K562 (cell line): ENCODE results near the gene XAB2. TPM values are rescaled to one million over a fixed set of nuclear protein-coding genes. Genes with fewer than 3 reads are reported as not detected.
A peak's percentile ranks its signal among the peaks of the same experiment; 100 is the strongest.

Source experiments
- ATAC-seq: fragments of 200-7000 bp; cut with Tn5 transposase; 3 replicates; pipeline ENCODE4 v1.9.1; 2020; ENCODE audit warnings: moderate library complexity
- BruUV-seq: library from RNA; stranded (reverse); fragments of 400-500 nt; replicated peaks from 2 replicates; lab custom pipeline; 2021; lab: Mats Ljungman, UMichigan
- CTCF ChIA-PET: fragments of 300-600 bp; formaldehyde crosslinking; extraction: SDS; loops from one replicate; lab custom pipeline; 2021; ENCODE audit warnings: low intra/inter-chr PET ratio; lab: Yijun Ruan, JAX
- POLR2A ChIA-PET: fragments of 300-600, 350-650 bp; sonication (Branson Sonifier 250); formaldehyde crosslinking; extraction: SDS; loops from one replicate; lab custom pipeline; 2021; ENCODE audit warnings: antibody characterized with exemption, inconsistent platforms; lab: Yijun Ruan, JAX
- DNase-seq, 4 experiments: peaks; one replicate each; pipeline versions ENCODE4 v3.0.0 to v3.0.0-alpha.2; 2011 to 2018; ENCODE audit warnings: low spot score in 3 of 4, mixed read lengths in 3 of 4; ENCODE audit errors: extremely low read depth in 1 of 4
- FAIRE-seq: peaks from 2 replicates; lab custom pipeline; 2011; peaks lifted over from hg19 to GRCh38; lab: Jason Lieb, UNC
- H2AFZ ChIP-seq: 2 replicates; pipeline ENCODE4 v1.6.0; 2011; ENCODE audit warnings: low read depth, low read length, control low read depth, inconsistent platforms
- H3K27ac ChIP-seq: fragments of 200-600 bp; 3 replicates; pipeline ENCODE4 v1.8.0; 2011; ENCODE audit warnings: low read depth, mild to moderate bottlenecking, control low read depth, inconsistent platforms, low read length, moderate library complexity, mixed read lengths; ENCODE audit errors: extremely low read depth
- H3K27me3 ChIP-seq, 2 experiments: fragments of 300-600 bp in 1 of 2; 2 replicates in 1 of 2; 3 replicates in 1 of 2; pipeline versions ENCODE4 v1.6.0 to v1.8.0; 2011; ENCODE audit warnings: inconsistent platforms in 2 of 2, low read length in 2 of 2, mild to moderate bottlenecking in 1 of 2, mixed read lengths in 1 of 2, moderate library complexity in 1 of 2; ENCODE audit not compliant: control insufficient read depth in 2 of 2, insufficient read depth in 2 of 2
- H3K36me3 ChIP-seq: fragments of 300-600 bp; 3 replicates; pipeline ENCODE4 v1.8.0; 2011; ENCODE audit warnings: mild to moderate bottlenecking, low read length, inconsistent platforms; ENCODE audit not compliant: control insufficient read depth, insufficient read depth
- H3K4me1 ChIP-seq, 2 experiments: fragments of 200-600 bp in 1 of 2; replicated peaks in 1 of 2; 2 replicates in 1 of 2; 3 replicates in 1 of 2; pipeline versions ENCODE4 v1.5.1 to v1.8.0; 2011; ENCODE audit warnings: inconsistent platforms in 2 of 2, low read length in 2 of 2, mild to moderate bottlenecking in 1 of 2, mixed read lengths in 1 of 2, moderate library complexity in 1 of 2; ENCODE audit not compliant: control insufficient read depth in 2 of 2, insufficient read depth in 2 of 2
- H3K4me2 ChIP-seq: 2 replicates; pipeline ENCODE4 v1.6.1; 2011; ENCODE audit warnings: low read length, control low read depth, inconsistent platforms, mixed read lengths; ENCODE audit not compliant: insufficient read depth
- H3K4me3 ChIP-seq: fragments of 200-600 bp; sonication (generic), shearing (Covaris generic); 2 replicates; pipeline ENCODE4 v1.5.1; 2016; ENCODE audit warnings: control low read depth, inconsistent platforms
- H3K79me2 ChIP-seq: fragments of 200-600 bp; 3 replicates; pipeline ENCODE4 v1.8.0; 2011; ENCODE audit warnings: low read length, inconsistent platforms; ENCODE audit not compliant: control insufficient read depth, insufficient read depth
- H3K9ac ChIP-seq, 2 experiments: 2 replicates each; pipeline versions ENCODE4 v1.6.0 to v1.6.1; 2011; ENCODE audit warnings: low read depth in 2 of 2, low read length in 2 of 2, control low read depth in 1 of 2, inconsistent platforms in 1 of 2, mild to moderate bottlenecking in 1 of 2, mixed read lengths in 1 of 2; ENCODE audit not compliant: insufficient read depth in 1 of 2
- H3K9me1 ChIP-seq: one replicate; pipeline ENCODE4 v1.6.0; 2011; ENCODE audit warnings: inconsistent platforms, mild to moderate bottlenecking, low read length, moderate library complexity; ENCODE audit not compliant: control insufficient read depth, insufficient read depth
- H3K9me3 ChIP-seq: replicated peaks from 2 replicates; pipeline ENCODE4 v1.5.1; 2011; ENCODE audit warnings: low read depth, low read length, inconsistent platforms; ENCODE audit not compliant: control insufficient read depth, insufficient read depth
- H4K20me1 ChIP-seq: replicated peaks from 2 replicates; pipeline ENCODE4 v1.6.1; 2011; ENCODE audit warnings: low read length, inconsistent platforms, mixed read lengths; ENCODE audit not compliant: control insufficient read depth, insufficient read depth
- ETV5 ChIP-seq: sonication (generic); formaldehyde crosslinking; IDR thresholded peaks from 2 replicates; pipeline ENCODE4 v1.4.0; 2020; ENCODE audit warnings: low read depth, mild to moderate bottlenecking, missing genetic modification reagents
- GTF2F1 ChIP-seq: IDR thresholded peaks from 2 replicates; pipeline ENCODE4 v1.6.1; 2011; ENCODE audit warnings: low read depth, low read length, improper control_type of control experiment
- HCFC1 ChIP-seq: IDR thresholded peaks from 2 replicates; pipeline ENCODE4 v1.6.1; 2012; ENCODE audit warnings: low read depth, low read length, improper control_type of control experiment
- KDM2B ChIP-seq: fragments of 250-450 bp; sonication (Bioruptor Pico); IDR thresholded peaks from 2 replicates; pipeline ENCODE4 v1.8.0; 2021; ENCODE audit warnings: mild to moderate bottlenecking, moderate library complexity
- NFIX ChIP-seq: fragments of 250-450 bp; sonication (Bioruptor Pico); IDR thresholded peaks from 2 replicates; pipeline ENCODE4 v1.4.0; 2020; ENCODE audit warnings: low read depth, mild to moderate bottlenecking, moderate library complexity
- POLR2G ChIP-seq: fragments of 200-400 bp; formaldehyde crosslinking; IDR thresholded peaks from 2 replicates; pipeline ENCODE4 v1.6.1; 2017; ENCODE audit warnings: low read depth, mild to moderate bottlenecking, antibody characterized with exemption, low read length, moderate library complexity
- RBFOX2 ChIP-seq: fragments of 200-400 bp; formaldehyde crosslinking; IDR thresholded peaks from 2 replicates; pipeline ENCODE4 v1.6.1; 2017; ENCODE audit warnings: low read depth, mild to moderate bottlenecking, low read length, moderate library complexity
- RBM22 ChIP-seq: fragments of 200-400 bp; formaldehyde crosslinking; IDR thresholded peaks from 2 replicates; pipeline ENCODE4 v1.6.1; 2018; ENCODE audit warnings: low read length, low read depth; ENCODE audit not compliant: poor library complexity, severe bottlenecking
- SMAD2 ChIP-seq: fragments of 150-350 bp; IDR thresholded peaks from 2 replicates; pipeline ENCODE4 v1.6.1; 2014; ENCODE audit warnings: low read depth, mild to moderate bottlenecking, low read length
- TBP ChIP-seq: optimal IDR thresholded peaks from 2 replicates; pipeline ENCODE3; 2011; ENCODE audit warnings: low read depth, low read length, improper control_type of control experiment
- TEAD1 ChIP-seq, 2 experiments: fragments of 450-650 bp in 1 of 2; sonication (generic) in 1 of 2; formaldehyde crosslinking; IDR thresholded peaks; 2 replicates each; pipeline versions ENCODE4 v1.4.0 to v1.8.0; 2020 to 2022; ENCODE audit warnings: mild to moderate bottlenecking in 2 of 2, missing genetic modification reagents in 1 of 2
- ZEB2 ChIP-seq: fragments of 450-650 bp; IDR thresholded peaks from 2 replicates; pipeline ENCODE4 v1.6.1; 2016
- ZNF133 ChIP-seq: fragments of 250-450 bp; sonication (Bioruptor Pico); IDR thresholded peaks from 2 replicates; pipeline ENCODE4 v1.4.0; 2020; ENCODE audit warnings: mild to moderate bottlenecking
- WGBS: fragments of 100-300 bp; shearing (Covaris generic); methylation state at CpG from one replicate; pipeline ENCODE4 v1.1.6; 2016; ENCODE audit warnings: low coverage, mixed read lengths; ENCODE audit not compliant: insufficient coverage; ENCODE audit errors: missing lambda C conversion rate; 5-methylcytosine and 5-hydroxymethylcytosine counted together
- in situ Hi-C: fragments of 300-500 bp; cut with MboI; formaldehyde crosslinking; loops from 4 replicates; pipeline ENCODE4 v1.15.0; 2018; ENCODE audit warnings: inconsistent platforms, mixed read lengths
- intact Hi-C: fragments of 100-400 bp; cut with micrococcal nuclease; formaldehyde crosslinking; loops from 2 replicates; pipeline ENCODE4 v1.14.2; 2022
- polyA plus RNA-seq, 8 experiments: library from polyadenylated mRNA; depleted of rRNA in 4 of 8; stranded (reverse) in 5 of 8; unstranded in 3 of 8; fragments of >200 nt; fragmentation: Nextera tagmentation in 2 of 8; fragmentation: Illumina TruSeq in 1 of 8; extraction: Ambion mirVana in 2 of 8; extraction: Trizol in 1 of 8; gene quantifications; 2 replicates each; pipeline versions ENCODE4 v1.2.1 to v1.2.3, GENCODE V29; 2011 to 2014; ENCODE audit warnings: inconsistent platforms in 1 of 8, missing spikeins in 1 of 8
- total RNA-seq, 7 experiments: library from RNA; depleted of rRNA in 6 of 7; stranded (reverse); fragments of >200 nt in 6 of 7; fragmentation: Illumina TruSeq in 2 of 7; extraction: Trizol in 2 of 7; gene quantifications; 2 replicates each; pipeline versions ENCODE4 v1.2.1 to v1.2.3, GENCODE V29; 2011 to 2021; ENCODE audit warnings: low replicate concordance in 1 of 7

XAB2 gene
- total and polyA plus RNA-seq, 9 of the 15 experiments (the other 6 are each of a cell fraction or from before 2014, with no cell fraction given): 0.21 to 58.3 (median 20.0) TPM

GRCh38 chr19:7627166-7627565, 2.2 kb downstream of the XAB2 start:
- intact Hi-C loops (no loop called here), in situ Hi-C loops (no loop called here)
- POLR2A ChIA-PET: interaction anchor here (0.7 to 4.8 kb wide), 3 partner anchors 9 to 47 kb away, joined by 3 to 22 read pairs (median 3); no protein-coding TSS in a partner anchor
- Histone ChIP-seq H3K27ac (no peak overlapping the region), H2AFZ (no peak overlapping the region), H3K4me2 (no peak overlapping the region), H3K4me1 (peaks cover 8 to 35% of the 10 kb centered on the region in 2 experiments; a peak in 4 of 5 replicates), H3K27me3 (no peaks in the 10 kb centered on the region), H3K4me3 (no peak overlapping the region), H3K9me3 (no peaks in the 10 kb centered on the region), H3K9ac (peak overlapping the region in 1 of 2 experiments; percentile 31; a peak in 1 of 4 replicates), H3K36me3 (peaks cover 54% of the 10 kb centered on the region; the same call in 2 of the 3 replicates), H3K79me2 (peaks cover 49% of the 10 kb centered on the region), H4K20me1 (no peaks in the 10 kb centered on the region), H3K9me1 (no peaks in the 10 kb centered on the region)
- 92% methylated on average over 21 of the region's 24 CpGs for WGBS
- no peak for FAIRE-seq
- no TSS peak for BruUV-seq
- ATAC-seq: no peak
- CTCF ChIA-PET: no interaction called here
- no peak for DNase-seq
- TF ChIP-seq HCFC1 (no peak), RBFOX2 (0 out of 2 replicates have a peak, but pooled peaks have one; percentile 16), NFIX (CRISPR knock-in tag) (no peak), KDM2B (no peak), TEAD1 (CRISPR knock-in tag; IDR thresholded peaks at IDR 0.05) (no peak), ZNF133 (CRISPR knock-in tag) (no peak), TBP (no peak), SMAD2 (no peak), POLR2G (0 out of 2 replicates have a peak, but pooled peaks have one; percentile 16), ZEB2 (no peak), RBM22 (no peak), GTF2F1 (no peak), ETV5 (CRISPR knock-in tag) (no peak)
